A673 (cell line): Measurements from ENCODE around the gene RLBP1.

Experiments
- CTCF ChIP-seq: fragments of 300-800, 200-600 bp; sonication (generic); conservative IDR thresholded peaks from 2 replicates; pipeline ENCODE4 v1.5.1; 2017; ENCODE audit warnings: low read depth, mild to moderate bottlenecking, antibody characterized with exemption, low read length, moderate library complexity, mixed read lengths
- EZH2 ChIP-seq: fragments of 200-600 bp; sonication (generic); IDR thresholded peaks from 2 replicates; pipeline ENCODE4 v1.6.1; 2017; ENCODE audit warnings: borderline replicate concordance, low read depth, mild to moderate bottlenecking, mixed read lengths, antibody characterized with exemption, low read length; ENCODE audit not compliant: poor library complexity, severe bottlenecking

DNA sequence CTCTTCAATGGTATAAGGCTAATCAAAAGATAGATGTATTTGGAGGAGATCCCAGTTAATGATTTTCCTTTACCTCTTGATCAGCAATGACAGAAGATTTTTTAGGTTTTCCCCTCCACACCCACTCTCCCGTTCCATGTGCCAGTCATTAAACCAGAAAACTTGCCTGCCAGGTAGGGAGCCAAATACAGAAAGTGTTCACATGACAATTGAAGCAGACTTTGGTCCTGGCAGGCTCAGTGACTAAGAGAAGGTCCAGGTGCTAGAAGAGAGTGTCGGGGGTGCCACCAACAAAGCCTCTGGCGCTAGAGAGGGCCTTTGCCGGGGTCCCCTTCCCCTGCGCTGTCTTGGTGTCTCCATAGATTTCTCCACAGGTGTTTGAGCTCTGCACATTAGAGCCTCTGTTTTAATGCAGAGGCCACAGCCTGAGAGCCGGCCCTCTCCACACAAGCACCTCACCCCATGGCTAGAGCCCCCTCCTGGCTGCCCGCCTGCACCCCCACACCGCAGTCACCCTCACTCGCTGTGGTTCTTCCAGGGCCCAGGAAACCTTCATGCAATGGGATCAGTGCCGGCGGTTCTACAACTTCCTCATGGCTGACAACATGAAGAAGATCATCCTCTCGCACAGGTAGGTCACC, 36.4 kb downstream of the RLBP1 start:
- no peak for TF ChIP-seq CTCF
- no peak for TF ChIP-seq EZH2
